Heart right ventricle (tissue), 16 donors: ENCODE data around the gene NUP155. TPM values are rescaled to one million over a fixed set of nuclear protein-coding genes. Genes with fewer than 3 reads are reported as not detected.
A peak's percentile ranks its signal among the peaks of the same experiment; 100 is the strongest.

Source experiments
- ATAC-seq, 8 donors: fragments of 200-7000 bp; cut with Tn5 transposase; one replicate each; pipeline ENCODE4 v1.9.1; 2020; ENCODE audit warnings: mild to moderate bottlenecking in 8 of 8, moderate library complexity in 8 of 8, moderate number of reproducible peaks in 1 of 8
- DNase-seq, 2 donors: peaks; one replicate each; pipeline ENCODE4 v3.0.0-alpha.2; 2020
- H3K27ac ChIP-seq, 10 donors: fragments of 200-600 bp; sonication (generic) in 2 of 10; one replicate each; pipeline versions ENCODE4 v1.5.0 to v1.8.0; 2020 to 2022; ENCODE audit warnings: mild to moderate bottlenecking in 3 of 10
- H3K27me3 ChIP-seq, 7 donors: fragments of 200-600 bp; one replicate each; pipeline ENCODE4 v1.8.0; 2021 to 2022; ENCODE audit warnings: mild to moderate bottlenecking in 2 of 7
- H3K36me3 ChIP-seq, 9 donors: fragments of 200-600 bp; sonication (generic) in 1 of 9; one replicate each; pipeline versions ENCODE4 v1.5.0 to v1.8.0; 2020 to 2022; ENCODE audit warnings: mild to moderate bottlenecking in 2 of 9
- H3K4me1 ChIP-seq, 9 donors: fragments of 200-600 bp; sonication (generic) in 1 of 9; one replicate each; pipeline versions ENCODE4 v1.5.0 to v1.8.0; 2020 to 2022; ENCODE audit warnings: mild to moderate bottlenecking in 4 of 9
- H3K4me3 ChIP-seq, 10 donors: fragments of 200-600 bp; sonication (generic) in 2 of 10; one replicate each; pipeline versions ENCODE4 v1.5.0 to v1.8.0; 2020 to 2022; ENCODE audit warnings: mild to moderate bottlenecking in 7 of 10, moderate library complexity in 2 of 10
- H3K9me3 ChIP-seq, 11 donors: fragments of 200-600 bp in 10 of 11; sonication (generic) in 2 of 11; one replicate each; pipeline versions ENCODE4 v1.5.0 to v1.8.0; 2013 to 2022; ENCODE audit warnings: mild to moderate bottlenecking in 2 of 11, control low read depth in 1 of 11, moderate library complexity in 1 of 11
- WGBS, 2 donors: extraction: QIAGEN DNeasy Blood & Tissue Kit; methylation state at CpG; one replicate each; pipeline ENCODE4 v1.1.7; 2013; ENCODE audit warnings: inconsistent platforms in 1 of 2; 5-methylcytosine and 5-hydroxymethylcytosine counted together
- intact Hi-C, 10 donors: fragments of 100-400 bp; cut with DNase I; formaldehyde crosslinking; loops; one replicate each; pipeline versions ENCODE4 v1.11.1 to v1.14.2; 2022
- polyA plus RNA-seq, 2 donors: library from polyadenylated mRNA; stranded (reverse); fragments of 200-250 nt; gene quantifications; one replicate each; pipeline ENCODE4 v1.2.3, GENCODE V29; 2013
- total RNA-seq, 10 donors: library from RNA; stranded (reverse); fragmentation: NEBNext Ultra II Directional in 3 of 10; extraction: Animal tissue kit (Norgen Biotek cat#: 25700) in 3 of 10; gene quantifications; one replicate each; pipeline versions ENCODE4 v1.2.1 to v1.2.4, GENCODE V29; 2021 to 2023
- TF ChIP-seq, protein P1 (sequence below), 9 donors: fragments of 200-600 bp; sonication (generic) in 2 of 9; IDR thresholded peaks; one replicate each; pipeline versions ENCODE4 v1.5.0 to v1.8.0; 2021 to 2022; ENCODE audit warnings: antibody characterized with exemption in 9 of 9, mild to moderate bottlenecking in 5 of 9, moderate library complexity in 1 of 9
- donor health status: Arrhythmogenic right ventricular cardiomyopathy.
- donor health status: ischemic (EF 13 %, LVEDD 7.1; RV severe dilation, severe dysfunction).
- donor health status: healthy with polysubstance abuse.
- donor health status: DM: no; HTN: yes; CAD: no.
- donor health status: DM: no; HTN: no; CAD: no.
- donor health status: ischemic (EF 25% LVEDD 6.9; RV normal size, moderate dysfunction).
- donor health status: ischemic (EF 25% LVEDD 5.7; RV mildly dilated, moderate dysfunction).
- donor health status: healthy.
- donor health status: DM: yes; HTN: yes; CAD: no.
- donor health status: Ischemic cardiomyopathy.
- donor health status: ischemic (EF 35%, LVEDD 5.7; RV mildly dilated, moderate dysfunction).
- donor health status: nonischemic (EF 11% LVEDD 7.7; RV severe dilation, severe dysfunction).
- donor health status: DM: yes; HTN: yes; CAD: no.
- donor health status: PGD.
- donor health status: ischemic (EF 29% LVEDD 5.4; RV normal size, mild dysfunction).
- donor health status: nonischemic (EF 23%, LVEDD 6.1; RV moderate dilation, normal function).

Gene NUP155
- total and polyA plus RNA-seq, 12 donors, result 2.2 to 16.0 (median 13.5) TPM

DNA sequence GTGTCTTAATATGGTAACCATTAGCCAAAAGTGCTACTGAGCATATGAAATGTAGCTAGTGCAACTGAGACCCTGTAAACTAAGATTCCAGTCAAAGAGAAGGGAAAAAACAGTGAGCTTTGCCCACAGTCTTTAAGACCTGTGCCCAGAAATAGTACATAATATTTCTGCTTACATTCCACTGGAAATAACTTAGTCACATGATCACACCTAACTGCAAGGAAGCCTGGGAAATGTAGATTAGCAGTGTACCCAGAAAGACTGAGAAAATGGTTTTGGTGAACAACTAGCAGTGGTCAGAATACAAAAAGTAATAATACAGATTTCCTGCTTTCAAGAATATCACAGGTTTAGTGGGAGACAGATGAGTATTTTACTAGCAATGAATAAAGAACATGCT is 119.2 kb downstream of the NUP155 start:
- DNase-seq, result no peak
- Histone ChIP-seq H3K36me3 (peaks cover 0 to under 1% (median 0%) of the 10 kb centered on the region in 9 donors), H3K4me3 (no peak overlapping the region), H3K9me3 (peaks cover 0 to 11% (median 0%) of the 10 kb centered on the region in 11 donors), H3K27ac (no peak overlapping the region), H3K27me3 (no peaks in the 10 kb centered on the region), H3K4me1 (peaks cover 3 to 29% (median 17%) of the 10 kb centered on the region in 9 donors)
- TF ChIP-seq, protein P1, sequence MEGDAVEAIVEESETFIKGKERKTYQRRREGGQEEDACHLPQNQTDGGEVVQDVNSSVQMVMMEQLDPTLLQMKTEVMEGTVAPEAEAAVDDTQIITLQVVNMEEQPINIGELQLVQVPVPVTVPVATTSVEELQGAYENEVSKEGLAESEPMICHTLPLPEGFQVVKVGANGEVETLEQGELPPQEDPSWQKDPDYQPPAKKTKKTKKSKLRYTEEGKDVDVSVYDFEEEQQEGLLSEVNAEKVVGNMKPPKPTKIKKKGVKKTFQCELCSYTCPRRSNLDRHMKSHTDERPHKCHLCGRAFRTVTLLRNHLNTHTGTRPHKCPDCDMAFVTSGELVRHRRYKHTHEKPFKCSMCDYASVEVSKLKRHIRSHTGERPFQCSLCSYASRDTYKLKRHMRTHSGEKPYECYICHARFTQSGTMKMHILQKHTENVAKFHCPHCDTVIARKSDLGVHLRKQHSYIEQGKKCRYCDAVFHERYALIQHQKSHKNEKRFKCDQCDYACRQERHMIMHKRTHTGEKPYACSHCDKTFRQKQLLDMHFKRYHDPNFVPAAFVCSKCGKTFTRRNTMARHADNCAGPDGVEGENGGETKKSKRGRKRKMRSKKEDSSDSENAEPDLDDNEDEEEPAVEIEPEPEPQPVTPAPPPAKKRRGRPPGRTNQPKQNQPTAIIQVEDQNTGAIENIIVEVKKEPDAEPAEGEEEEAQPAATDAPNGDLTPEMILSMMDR (IDR thresholded peaks at IDR 0.05), result no peak
- no peak for ATAC-seq
- intact Hi-C loops, result no loop called here

DNA sequence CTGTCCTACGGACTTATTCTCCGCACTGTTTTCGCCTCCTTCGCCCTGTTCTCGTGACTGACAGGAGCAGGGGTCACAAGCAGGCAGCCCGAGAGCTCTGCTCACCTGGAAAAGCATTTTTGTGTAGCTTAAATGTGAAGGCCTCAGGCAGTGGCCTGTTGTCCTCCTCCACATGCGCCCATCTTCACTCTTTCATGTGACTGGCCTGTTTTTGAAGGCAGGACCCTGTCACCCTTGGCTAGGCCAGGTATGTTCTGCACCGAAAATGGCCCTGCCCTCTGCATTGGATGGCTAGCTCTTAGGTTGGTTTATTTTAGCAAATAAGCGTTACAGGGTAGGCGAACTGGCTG is 121.1 kb downstream of the NUP155 start:
- intact Hi-C loops, result no loop called here
- H3K36me3 ChIP-seq, result peaks cover 0 to 6% (median 0%) of the 10 kb centered on the region in 9 donors
- WGBS, 2 donors, result 53 to 64% methylated on average over 10 of the region's 10 CpGs
- H3K4me3 ChIP-seq, result peak overlapping the region; percentile 71 to 97 (median 87)
- no peaks in the 10 kb centered on the region for H3K27me3 ChIP-seq
- DNase-seq, result no peak
- peak overlapping the region in 9 of 10 donors; percentile 89 to 98 (median 95) for H3K27ac ChIP-seq
- H3K4me1 ChIP-seq, result peaks cover 3 to 35% (median 23%) of the 10 kb centered on the region in 9 donors
- peaks cover 0 to 11% (median 0%) of the 10 kb centered on the region in 11 donors for H3K9me3 ChIP-seq
- TF ChIP-seq, protein P1 (IDR thresholded peaks at IDR 0.05), result no peak
- ATAC-seq, result peak in 5 of 8 donors; percentile 1 to 13 (median 4)

DNA sequence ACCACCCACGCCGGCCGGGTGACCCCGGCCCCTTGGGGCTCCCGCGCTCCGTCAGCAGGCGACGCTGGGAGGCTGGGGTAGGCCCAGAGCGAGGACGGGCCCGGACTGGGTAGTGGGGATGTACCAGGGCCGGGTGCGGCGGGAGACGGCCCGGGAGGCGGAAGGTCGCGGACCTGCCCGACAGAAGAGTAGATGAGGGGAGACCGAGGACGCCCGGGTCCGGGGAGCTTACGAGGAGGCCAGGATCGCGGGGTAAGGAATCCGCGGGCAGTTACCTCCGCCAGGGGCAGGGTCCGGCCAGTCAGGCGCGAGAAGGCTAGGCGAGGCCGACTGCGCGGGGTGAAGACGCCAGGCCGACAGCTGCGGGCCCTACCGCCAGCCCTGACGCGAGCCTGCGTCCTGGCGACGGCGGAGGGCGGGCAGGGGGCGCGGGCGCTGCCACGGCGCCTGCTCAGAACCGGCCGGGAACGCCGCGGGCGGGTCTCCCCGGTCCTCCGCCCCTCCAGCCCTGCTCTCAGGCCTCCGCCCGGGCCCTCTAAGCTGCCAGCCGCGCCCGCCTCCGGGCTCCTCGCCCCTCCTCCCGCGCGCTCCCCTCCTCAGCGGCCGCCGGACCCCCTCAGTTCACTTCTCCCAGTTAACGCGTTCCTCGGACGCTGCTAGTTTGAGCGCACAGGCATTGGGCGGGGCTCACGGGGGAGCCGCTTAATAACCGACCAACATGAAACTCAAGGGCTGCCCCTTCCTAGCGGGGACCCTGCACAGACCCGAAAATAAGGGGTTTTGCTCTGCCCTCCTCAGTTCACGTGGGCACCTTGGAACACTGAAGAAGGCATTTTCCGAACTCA is 121.7 kb downstream of the NUP155 start, which contains the start of gene CPLANE1:
Gene CPLANE1 (minus strand): TSS at position 407 of the 845 bp plus-strand sequence. CDS start 1,678 bp downstream, outside the sequence.
- peak; percentile 77 to 86 for DNase-seq
- peaks cover 3 to 41% (median 23%) of the 10 kb centered on the region in 9 donors for H3K4me1 ChIP-seq
- intact Hi-C loops, result no loop called here
- H3K4me3 ChIP-seq, result peak within 1 kb of the TSS; percentile 71 to 97 (median 87)
- WGBS, 2 donors, result 1% methylated on average over 68 to 87 of the region's 88 CpGs
- H3K27me3 ChIP-seq, result no peaks in the 10 kb centered on the region
- peaks cover 0 to 6% (median 0%) of the 10 kb centered on the region in 11 donors for H3K9me3 ChIP-seq
- peaks cover 0 to 11% (median 0%) of the 10 kb centered on the region in 9 donors for H3K36me3 ChIP-seq
- TF ChIP-seq, protein P1 (IDR thresholded peaks at IDR 0.05), result peak in 3 of 9 donors; percentile 13 to 36 (median 24)
- peak; percentile 96 to 99 (median 97) for ATAC-seq
- H3K27ac ChIP-seq, result peak within 1 kb of the TSS; percentile 81 to 98 (median 94)

DNA sequence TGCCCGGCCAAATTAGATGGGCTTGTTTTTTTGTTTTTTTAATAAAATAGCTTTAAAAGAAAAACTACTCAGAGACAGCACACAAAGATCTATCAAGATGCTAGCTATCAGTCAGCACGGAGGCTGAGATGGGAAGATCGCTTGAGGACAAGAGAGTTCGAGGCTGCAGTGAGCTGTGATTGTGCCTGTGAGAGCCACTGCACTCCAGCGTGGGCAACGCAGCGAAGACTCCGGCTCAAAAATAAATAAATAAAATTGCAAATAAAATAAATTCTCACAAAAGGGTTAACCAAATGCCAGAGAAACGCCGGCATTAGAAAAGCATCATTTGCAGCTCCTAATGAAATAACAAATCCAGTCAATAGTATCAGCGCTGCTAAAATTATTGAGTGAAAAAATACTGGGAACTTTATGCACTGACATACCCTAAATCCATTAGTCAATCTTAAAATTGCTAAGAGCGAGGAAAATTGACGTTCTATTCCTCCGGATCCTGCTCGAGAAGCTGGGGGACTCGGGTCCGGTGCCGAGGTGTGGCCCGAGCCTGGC is 122.4 kb downstream of the NUP155 start:
- H3K36me3 ChIP-seq, result peaks cover 0 to 16% (median 0%) of the 10 kb centered on the region in 9 donors
- TF ChIP-seq, protein P1 (IDR thresholded peaks at IDR 0.05), result no peak
- no peaks in the 10 kb centered on the region for H3K27me3 ChIP-seq
- intact Hi-C loops, result no loop called here
- ATAC-seq (no peak), DNase-seq (no peak)
- H3K4me1 ChIP-seq, result peaks cover 3 to 41% (median 23%) of the 10 kb centered on the region in 9 donors
- H3K9me3 ChIP-seq, result no peaks in the 10 kb centered on the region
- 6 to 7% methylated on average over 19 of the region's 19 CpGs for WGBS, 2 donors
- peak overlapping the region; percentile 81 to 98 (median 94) for H3K27ac ChIP-seq
- peak overlapping the region; percentile 71 to 97 (median 87) for H3K4me3 ChIP-seq
